ENCODE results near the gene ZBTB7C.

DNA sequence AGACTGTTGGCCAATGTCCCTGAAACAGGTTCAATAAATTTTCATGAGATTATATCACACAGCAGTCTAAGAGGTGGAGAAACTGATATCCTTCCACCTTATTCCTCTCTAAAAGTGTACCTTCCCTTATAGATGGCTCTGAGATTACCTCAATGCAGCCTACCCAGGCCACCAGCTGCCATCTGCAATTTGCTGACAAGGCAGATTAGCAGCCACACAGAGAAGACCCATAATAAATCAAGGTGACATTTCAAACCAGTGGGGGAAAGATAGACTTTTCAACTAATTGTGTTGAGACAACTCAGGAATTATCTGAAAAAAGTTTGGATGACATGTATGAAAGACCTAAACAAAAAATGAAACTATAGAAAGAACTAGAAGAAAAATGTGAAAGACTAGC lies 43.2 kb downstream of the ZBTB7C start:
- TF ChIP-seq POLR2A (IDR thresholded peaks at IDR 0.05; ENCODE audit: low read depth, low read length) (no peak), TAF1 (IDR thresholded peaks at IDR 0.05; ENCODE audit: low read depth, low read length) (no peak), POLR2AphosphoS5 (IDR thresholded peaks at IDR 0.05; ENCODE audit: low read depth, low read length) (no peak)

All from GM12891 (cell line).